BJ (cell line): ENCODE results near the gene SMR3A. TPM values are rescaled to one million over a fixed set of nuclear protein-coding genes. Genes with fewer than 3 reads are reported as not detected.

Experiments
- CTCF ChIA-PET: fragments of 350-600 bp; formaldehyde crosslinking; extraction: SDS; loops from one replicate; lab custom pipeline; 2021; ENCODE audit warnings: antibody characterized with exemption, inconsistent platforms; lab: Yijun Ruan, JAX
- POLR2A ChIA-PET: fragments of 300-600 bp; sonication (Branson Sonifier 250); formaldehyde crosslinking; extraction: SDS; loops from one replicate; lab custom pipeline; 2021; ENCODE audit warnings: antibody characterized with exemption; lab: Charles Lee
- DNase-seq: peaks from one replicate; pipeline ENCODE4 v3.0.0-alpha.2; 2011; ENCODE audit warnings: low read depth
- H3K27me3 ChIP-seq: 2 replicates; pipeline ENCODE4 v1.6.0; 2011; ENCODE audit warnings: low read length; ENCODE audit not compliant: control insufficient read depth, insufficient read depth
- H3K36me3 ChIP-seq: 2 replicates; pipeline ENCODE4 v1.5.1; 2011; ENCODE audit warnings: low read length; ENCODE audit not compliant: control insufficient read depth, insufficient read depth
- H3K4me3 ChIP-seq: 2 replicates; pipeline ENCODE4 v1.5.1; 2011; ENCODE audit warnings: low read depth, mild to moderate bottlenecking, control low read depth, low read length
- polyA plus RNA-seq: library from polyadenylated mRNA; depleted of rRNA; stranded (reverse); fragments of >200 nt; gene quantifications from 2 replicates; pipeline ENCODE4 v1.2.3, GENCODE V29; 2011
- TF ChIP-seq, protein P1 (sequence below): IDR thresholded peaks from 2 replicates; pipeline ENCODE4 v1.5.1; 2011; ENCODE audit warnings: low read depth, mild to moderate bottlenecking, control low read depth, inconsistent platforms, low read length, moderate library complexity; ENCODE audit not compliant: insufficient read depth

The SMR3A gene
- polyA plus RNA-seq, 1 experiment = not detected

DNA sequence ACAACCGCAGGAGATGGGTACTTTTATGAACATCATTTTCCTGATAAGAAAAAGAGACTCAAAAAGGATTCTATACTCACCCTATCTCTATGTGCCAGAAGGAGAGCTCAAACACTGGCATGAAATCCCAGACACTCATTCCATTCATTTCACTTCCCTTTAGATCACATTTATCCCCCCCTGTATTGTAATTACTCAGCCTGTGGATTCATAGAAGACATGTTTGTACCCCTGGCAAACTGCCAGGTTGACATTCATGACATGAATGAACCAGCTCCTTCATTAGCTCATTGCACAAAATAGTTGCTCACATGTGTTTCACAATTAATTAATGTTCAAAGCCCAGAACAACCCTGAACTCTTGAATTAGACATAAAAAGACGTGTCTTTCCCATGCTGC lies 4.9 kb downstream of the SMR3A start:
- Histone ChIP-seq H3K36me3 (no peaks in the 10 kb centered on the region), H3K27me3 (no peaks in the 10 kb centered on the region), H3K4me3 (no peak overlapping the region)
- TF ChIP-seq, protein P1, sequence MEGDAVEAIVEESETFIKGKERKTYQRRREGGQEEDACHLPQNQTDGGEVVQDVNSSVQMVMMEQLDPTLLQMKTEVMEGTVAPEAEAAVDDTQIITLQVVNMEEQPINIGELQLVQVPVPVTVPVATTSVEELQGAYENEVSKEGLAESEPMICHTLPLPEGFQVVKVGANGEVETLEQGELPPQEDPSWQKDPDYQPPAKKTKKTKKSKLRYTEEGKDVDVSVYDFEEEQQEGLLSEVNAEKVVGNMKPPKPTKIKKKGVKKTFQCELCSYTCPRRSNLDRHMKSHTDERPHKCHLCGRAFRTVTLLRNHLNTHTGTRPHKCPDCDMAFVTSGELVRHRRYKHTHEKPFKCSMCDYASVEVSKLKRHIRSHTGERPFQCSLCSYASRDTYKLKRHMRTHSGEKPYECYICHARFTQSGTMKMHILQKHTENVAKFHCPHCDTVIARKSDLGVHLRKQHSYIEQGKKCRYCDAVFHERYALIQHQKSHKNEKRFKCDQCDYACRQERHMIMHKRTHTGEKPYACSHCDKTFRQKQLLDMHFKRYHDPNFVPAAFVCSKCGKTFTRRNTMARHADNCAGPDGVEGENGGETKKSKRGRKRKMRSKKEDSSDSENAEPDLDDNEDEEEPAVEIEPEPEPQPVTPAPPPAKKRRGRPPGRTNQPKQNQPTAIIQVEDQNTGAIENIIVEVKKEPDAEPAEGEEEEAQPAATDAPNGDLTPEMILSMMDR = no peak
- ChIA-PET POLR2A (no interaction called here), CTCF (no interaction called here)
- no peak for DNase-seq

DNA sequence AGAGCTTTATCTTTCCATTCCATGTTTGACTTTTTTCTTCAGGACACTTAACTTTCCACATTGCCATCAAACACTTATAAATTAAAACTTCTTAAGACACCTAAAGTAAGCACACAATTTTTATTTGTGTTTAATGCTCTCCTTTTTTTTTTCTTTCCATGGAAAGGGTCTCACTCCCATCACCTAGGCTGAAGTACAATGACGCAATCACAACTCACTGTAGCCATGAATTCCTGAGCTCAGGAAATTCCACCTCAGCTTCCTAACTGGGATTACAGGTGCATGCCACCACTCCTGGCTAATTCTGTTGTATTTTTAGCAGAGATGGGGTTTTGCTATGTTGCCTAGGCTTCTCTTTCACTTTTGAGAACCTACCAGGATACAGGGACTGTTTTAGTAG lies 7.3 kb downstream of the SMR3A start:
- Histone ChIP-seq H3K36me3 (no peaks in the 10 kb centered on the region), H3K27me3 (no peaks in the 10 kb centered on the region), H3K4me3 (no peak overlapping the region)
- TF ChIP-seq, protein P1 = no peak
- CTCF ChIA-PET = no interaction called here
- no peak for DNase-seq
- POLR2A ChIA-PET = no interaction called here

DNA sequence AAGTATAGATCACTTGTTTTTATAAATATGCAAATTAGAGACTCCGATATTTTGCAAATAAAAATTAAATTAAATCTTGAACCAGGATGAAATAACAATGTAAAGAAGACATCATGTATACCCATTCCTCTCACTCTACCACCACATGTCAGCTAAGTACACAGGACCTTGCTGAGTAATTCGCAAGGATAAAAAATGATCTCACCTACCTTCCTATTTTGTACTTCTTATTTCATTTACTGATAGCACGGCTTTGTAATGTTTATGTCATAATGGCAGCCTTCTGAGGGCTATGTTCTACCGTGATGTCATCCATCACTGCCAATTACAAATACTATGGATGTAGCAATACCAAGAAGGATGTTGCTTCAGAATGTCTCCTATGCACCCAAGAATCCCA lies 11.4 kb downstream of the SMR3A start:
- H3K4me3 ChIP-seq = no peak overlapping the region
- H3K27me3 ChIP-seq = no peaks in the 10 kb centered on the region
- ChIA-PET CTCF (no interaction called here), POLR2A (no interaction called here)
- TF ChIP-seq, protein P1 = no peak
- H3K36me3 ChIP-seq = no peaks in the 10 kb centered on the region
- DNase-seq = no peak

DNA sequence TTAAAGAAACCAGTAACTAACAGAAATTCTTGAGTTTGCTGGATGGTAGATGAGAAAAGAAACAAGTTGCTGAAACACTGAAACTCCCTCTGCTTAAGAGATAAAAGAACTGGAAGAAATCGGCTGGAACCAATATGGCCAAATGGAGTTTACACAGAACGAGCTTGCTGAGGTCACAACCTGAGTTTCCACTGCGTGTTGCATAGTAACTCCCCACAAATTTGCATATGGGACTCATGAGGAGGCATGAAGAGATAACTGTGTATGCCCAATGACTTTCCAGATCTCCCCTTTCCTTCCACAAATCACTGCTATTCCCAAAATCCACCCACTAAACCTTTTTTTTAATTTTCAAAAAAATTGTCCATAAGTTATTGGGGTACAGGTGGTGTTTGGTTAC lies 12.2 kb downstream of the SMR3A start:
- Histone ChIP-seq H3K36me3 (no peaks in the 10 kb centered on the region), H3K27me3 (no peaks in the 10 kb centered on the region), H3K4me3 (no peak overlapping the region)
- POLR2A ChIA-PET = no interaction called here
- no peak for DNase-seq
- TF ChIP-seq, protein P1 = no peak
- CTCF ChIA-PET = no interaction called here

DNA sequence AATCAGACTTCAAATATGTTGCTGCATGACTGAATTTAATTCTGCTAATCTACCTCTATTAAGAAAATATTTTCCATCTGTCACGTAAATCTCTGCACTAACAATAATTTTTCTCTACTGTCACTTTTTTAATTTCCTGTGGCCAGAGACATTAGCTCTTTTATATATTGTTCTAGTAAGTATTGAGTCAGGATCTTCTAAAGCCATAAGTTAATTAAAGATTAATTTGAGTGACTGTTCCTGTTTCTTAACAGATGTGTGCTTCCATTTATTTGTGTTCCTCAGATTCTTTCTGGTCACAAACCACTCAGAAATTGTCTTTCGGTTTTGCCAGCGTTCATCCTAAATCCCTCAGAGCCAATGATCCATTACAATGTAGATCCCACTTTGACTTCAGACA lies 20.0 kb downstream of the SMR3A start:
- no peaks in the 10 kb centered on the region for H3K27me3 ChIP-seq
- DNase-seq = no peak
- CTCF ChIA-PET = no interaction called here
- POLR2A ChIA-PET = no interaction called here
- no peaks in the 10 kb centered on the region for H3K36me3 ChIP-seq
- TF ChIP-seq, protein P1 = no peak
- no peak overlapping the region for H3K4me3 ChIP-seq
